A549 (cell line): ENCODE data around the gene ZNF423. TPM values are rescaled to one million over a fixed set of nuclear protein-coding genes. Genes with fewer than 3 reads are reported as not detected.

Source experiments
- ATAC-seq, 2 experiments: fragments of 200-7000 bp in 1 of 2; fragments of >200 bp in 1 of 2; cut with Nextera tagmentation in 1 of 2; cut with Tn5 transposase in 1 of 2; 3 replicates each; pipeline versions ENCODE4 v1.8.0 to v1.9.1; 2018 to 2020; ENCODE audit warnings: mild to moderate bottlenecking in 1 of 2, moderate library complexity in 1 of 2
- CTCF ChIA-PET: fragments of 300-600 bp; sonication (Branson Sonifier 250); formaldehyde crosslinking; extraction: SDS; loops from one replicate; lab custom pipeline; 2021; ENCODE audit warnings: antibody characterized with exemption, inconsistent platforms; lab: Yijun Ruan, JAX
- POLR2A ChIA-PET: fragments of 350-600 bp; formaldehyde crosslinking; extraction: SDS; loops from one replicate; lab custom pipeline; 2021; ENCODE audit warnings: antibody characterized with exemption, inconsistent platforms; lab: Yijun Ruan, JAX
- DNase-seq, 2 experiments: peaks; one replicate each; pipeline versions ENCODE4 v3.0.0 to v3.0.0-alpha.2; 2011 to 2016; ENCODE audit warnings: low read depth in 1 of 2, low spot score in 1 of 2
- FAIRE-seq: peaks from 2 replicates; lab custom pipeline; 2011; peaks lifted over from hg19 to GRCh38; lab: Jason Lieb, UNC
- H3K27ac ChIP-seq, 2 experiments: fragments of >200 bp; sonication (Bioruptor Twin); formaldehyde crosslinking; 3 replicates each; pipeline ENCODE4 v1.5.1; 2016 to 2017
- H3K4me1 ChIP-seq: fragments of >200 bp; sonication (Bioruptor Twin); formaldehyde crosslinking; 3 replicates; pipeline ENCODE4 v1.6.1; 2016
- H3K4me2 ChIP-seq: fragments of >200 bp; sonication (Bioruptor Twin); formaldehyde crosslinking; 3 replicates; pipeline ENCODE4 v1.6.1; 2016
- H3K4me3 ChIP-seq: fragments of >200 bp; sonication (Bioruptor Twin); formaldehyde crosslinking; 3 replicates; pipeline ENCODE4 v1.5.1; 2016
- H3K9me3 ChIP-seq: fragments of >200 bp; sonication (Bioruptor Twin); formaldehyde crosslinking; 3 replicates; pipeline ENCODE4 v1.6.1; 2016
- ATOH8 ChIP-seq: fragments of 250-450 bp; sonication (Bioruptor Pico); IDR thresholded peaks from 2 replicates; pipeline ENCODE4 v1.5.0; 2020; ENCODE audit warnings: low read depth, mild to moderate bottlenecking, moderate library complexity
- CBX2 ChIP-seq: fragments of 200-600 bp; sonication (generic); IDR thresholded peaks from 2 replicates; pipeline ENCODE4 v1.6.1; 2016; ENCODE audit warnings: low read depth, mild to moderate bottlenecking, borderline replicate concordance
- CEBPB ChIP-seq, 2 experiments: fragments of >200 bp in 1 of 2; sonication (Bioruptor Twin) in 1 of 2; formaldehyde crosslinking in 1 of 2; IDR thresholded peaks; 2 replicates each; pipeline ENCODE4 v1.6.1; 2012 to 2016
- E2F6 ChIP-seq: IDR thresholded peaks from 2 replicates; pipeline ENCODE4 v1.6.1; 2012; ENCODE audit warnings: low read depth, borderline replicate concordance
- EHF ChIP-seq: fragments of 250-450 bp; sonication (Bioruptor Pico); IDR thresholded peaks from 2 replicates; pipeline ENCODE4 v1.5.0; 2020; ENCODE audit warnings: mild to moderate bottlenecking
- ESRRA ChIP-seq: fragments of 150-350 bp; IDR thresholded peaks from 2 replicates; pipeline ENCODE4 v1.6.1; 2014; ENCODE audit warnings: mild to moderate bottlenecking, low read length, borderline replicate concordance
- FOSB ChIP-seq: fragments of 250-450 bp; sonication (Bioruptor Pico); IDR thresholded peaks from 2 replicates; pipeline ENCODE4 v1.5.0; 2020; ENCODE audit warnings: mild to moderate bottlenecking, moderate library complexity
- HOXB5 ChIP-seq: fragments of 250-450 bp; sonication (Bioruptor Pico); IDR thresholded peaks from 2 replicates; pipeline ENCODE4 v1.5.0; 2020; ENCODE audit warnings: mild to moderate bottlenecking, moderate library complexity
- PBX3 ChIP-seq: IDR thresholded peaks from 2 replicates; pipeline ENCODE4 v1.6.1; 2012
- RARB ChIP-seq: fragments of 250-450 bp; sonication (Bioruptor Pico); IDR thresholded peaks from 2 replicates; pipeline ENCODE4 v1.8.0; 2021; ENCODE audit warnings: mild to moderate bottlenecking, moderate library complexity
- RFX5 ChIP-seq: fragments of 450-650 bp; IDR thresholded peaks from 2 replicates; pipeline ENCODE4 v1.7.1; 2014; ENCODE audit warnings: antibody characterized with exemption, mild to moderate bottlenecking, moderate library complexity
- RNF2 ChIP-seq: fragments of 200-600 bp; sonication (generic); IDR thresholded peaks from 2 replicates; pipeline ENCODE4 v1.6.1; 2016; ENCODE audit warnings: low read depth, mild to moderate bottlenecking, antibody characterized with exemption, moderate library complexity, borderline replicate concordance
- SMC3 ChIP-seq: fragments of >200 bp; sonication (Bioruptor Twin); formaldehyde crosslinking; IDR thresholded peaks from 3 replicates; pipeline ENCODE4 v1.6.1; 2018; ENCODE audit warnings: inconsistent platforms
- TFCP2L1 ChIP-seq: fragments of 250-450 bp; sonication (Bioruptor Pico); IDR thresholded peaks from 2 replicates; pipeline ENCODE4 v1.5.0; 2021; ENCODE audit warnings: mild to moderate bottlenecking
- TP53 ChIP-seq: fragments of 250-450 bp; sonication (Bioruptor Pico); IDR thresholded peaks from 2 replicates; pipeline ENCODE4 v1.5.0; 2021; ENCODE audit warnings: mild to moderate bottlenecking, moderate library complexity
- WGBS: methylation state at CpG from one replicate; pipeline ENCODE4 v1.1.6; 2017; ENCODE audit errors: missing lambda C conversion rate; 5-methylcytosine and 5-hydroxymethylcytosine counted together
- polyA plus RNA-seq, 4 experiments: library from polyadenylated mRNA; depleted of rRNA in 3 of 4; stranded (reverse); fragments of >200 nt; fragmentation: RNase III in 1 of 4; extraction: RNeasy Plus Mini Kit Qiagen cat#74134 plus additional on column Dnase treatment in 1 of 4; gene quantifications; 2 replicates in 3 of 4; 3 replicates in 1 of 4; pipeline ENCODE4 v1.2.3, GENCODE V29; 2011 to 2017
- TF ChIP-seq, protein P1 (sequence below): fragments of 150-350 bp; IDR thresholded peaks from 2 replicates; pipeline ENCODE4 v1.6.1; 2014; ENCODE audit warnings: low read depth, mild to moderate bottlenecking, low read length
- TF ChIP-seq, protein P2 (sequence below): fragments of 450-650 bp; IDR thresholded peaks from 2 replicates; pipeline ENCODE4 v1.6.1; 2014; ENCODE audit warnings: antibody characterized with exemption
- TF ChIP-seq, protein P3 (sequence below): fragments of 200-600 bp; sonication (generic); IDR thresholded peaks from 2 replicates; pipeline ENCODE4 v1.6.1; 2016; ENCODE audit warnings: antibody characterized with exemption, mild to moderate bottlenecking, moderate library complexity

Gene ZNF423
- polyA plus RNA-seq, 2 of the 4 experiments (the other 2 are of a cell fraction), result 0.04 to 0.10 TPM

GRCh38 chr16:49455181-49455990 lies 400.5 kb downstream of the ZNF423 start:
- ATAC-seq (no peak), DNase-seq (no peak), FAIRE-seq (no peak)
- POLR2A ChIA-PET, result no interaction called here
- no peak overlapping the region for H3K4me3 ChIP-seq
- no peaks in the 10 kb centered on the region for H3K9me3 ChIP-seq
- no peaks in the 10 kb centered on the region for H3K4me1 ChIP-seq
- no peak overlapping the region for H3K4me2 ChIP-seq
- CTCF ChIA-PET, result interaction anchor here (0.6 to 1.4 kb wide), 7 partner anchors 10 to 421 kb away, joined by 3 to 5 read pairs (median 3); no protein-coding TSS in a partner anchor
- H3K27ac ChIP-seq, result no peak overlapping the region
- 25% methylated on average over 10 of the region's 11 CpGs for WGBS
- TF ChIP-seq, protein P1, sequence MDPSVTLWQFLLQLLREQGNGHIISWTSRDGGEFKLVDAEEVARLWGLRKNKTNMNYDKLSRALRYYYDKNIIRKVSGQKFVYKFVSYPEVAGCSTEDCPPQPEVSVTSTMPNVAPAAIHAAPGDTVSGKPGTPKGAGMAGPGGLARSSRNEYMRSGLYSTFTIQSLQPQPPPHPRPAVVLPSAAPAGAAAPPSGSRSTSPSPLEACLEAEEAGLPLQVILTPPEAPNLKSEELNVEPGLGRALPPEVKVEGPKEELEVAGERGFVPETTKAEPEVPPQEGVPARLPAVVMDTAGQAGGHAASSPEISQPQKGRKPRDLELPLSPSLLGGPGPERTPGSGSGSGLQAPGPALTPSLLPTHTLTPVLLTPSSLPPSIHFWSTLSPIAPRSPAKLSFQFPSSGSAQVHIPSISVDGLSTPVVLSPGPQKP, result no peak
- TF ChIP-seq RARB (CRISPR knock-in tag) (no peak), E2F6 (no peak), CBX2 (no peak)

DNA sequence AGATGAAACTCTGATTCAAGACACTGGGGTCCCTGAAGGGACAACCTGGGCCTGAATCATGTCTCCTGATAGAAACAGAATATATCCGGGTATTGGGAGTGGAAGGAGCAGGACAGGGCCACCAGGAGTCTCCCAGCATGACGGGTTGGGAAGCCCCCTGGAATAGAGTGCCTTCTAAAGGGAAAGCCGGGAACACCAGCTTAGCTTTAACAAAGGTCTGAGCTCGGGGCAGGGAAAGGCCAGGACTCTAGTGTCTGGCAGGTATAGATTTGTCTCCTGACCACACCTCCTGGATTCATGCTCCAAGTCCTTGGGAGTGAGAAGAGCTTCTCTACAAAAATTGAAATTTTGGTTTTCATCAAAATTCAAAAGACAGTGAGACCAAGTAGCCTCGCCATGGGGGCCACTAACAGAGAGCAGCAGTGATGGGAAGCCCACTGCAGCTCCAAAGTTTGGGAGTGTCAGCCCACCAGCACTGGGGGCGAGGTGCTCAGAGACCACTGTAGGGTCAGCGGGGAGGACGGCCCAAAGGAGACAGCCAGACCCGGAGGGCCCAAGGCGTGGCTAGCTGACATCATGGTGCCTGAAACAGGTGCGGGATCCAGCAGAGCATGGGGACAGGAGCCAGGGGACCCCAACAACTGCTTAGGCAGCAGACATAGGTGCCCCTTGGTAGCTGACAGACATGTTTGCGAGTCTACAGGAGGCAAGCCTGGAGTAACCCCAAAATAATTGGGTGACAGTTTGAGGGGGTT lies 401.3 kb downstream of the ZNF423 start:
- no peak for FAIRE-seq
- TF ChIP-seq PBX3 (no peak), TFCP2L1 (CRISPR knock-in tag) (no peak), HOXB5 (CRISPR knock-in tag) (no peak), EHF (no peak), CEBPB (IDR thresholded peaks at IDR 0.05) (no peak)
- TF ChIP-seq, all 56 proteins: peak for 0
- no peak overlapping the region for H3K27ac ChIP-seq
- ChIA-PET CTCF (interaction anchor here (0.9 to 1.4 kb wide), 6 partner anchors 9 to 422 kb away, joined by 3 to 5 read pairs (median 3); no protein-coding TSS in a partner anchor), POLR2A (no interaction called here)
- ATAC-seq (no peak), DNase-seq (no peak)
- no peak overlapping the region for H3K4me2 ChIP-seq
- WGBS, result 23% methylated on average over 12 of the region's 12 CpGs
- H3K4me3 ChIP-seq, result no peak overlapping the region
- H3K4me1 ChIP-seq, result no peaks in the 10 kb centered on the region
- no peaks in the 10 kb centered on the region for H3K9me3 ChIP-seq

- FAIRE-seq, result no peak
- no peaks in the 10 kb centered on the region for H3K4me1 ChIP-seq
- no peak for ATAC-seq
- ChIA-PET CTCF (interaction anchor here (0.9 to 1.4 kb wide), 3 partner anchors 18 to 422 kb away, joined by 3 to 5 read pairs (median 5); no protein-coding TSS in a partner anchor), POLR2A (no interaction called here)
- no peak for DNase-seq
- H3K27ac ChIP-seq, result no peak overlapping the region
- no peaks in the 10 kb centered on the region for H3K9me3 ChIP-seq
- no peak overlapping the region for H3K4me2 ChIP-seq
- TF ChIP-seq RFX5, result no peak
- TF ChIP-seq, protein P2, sequence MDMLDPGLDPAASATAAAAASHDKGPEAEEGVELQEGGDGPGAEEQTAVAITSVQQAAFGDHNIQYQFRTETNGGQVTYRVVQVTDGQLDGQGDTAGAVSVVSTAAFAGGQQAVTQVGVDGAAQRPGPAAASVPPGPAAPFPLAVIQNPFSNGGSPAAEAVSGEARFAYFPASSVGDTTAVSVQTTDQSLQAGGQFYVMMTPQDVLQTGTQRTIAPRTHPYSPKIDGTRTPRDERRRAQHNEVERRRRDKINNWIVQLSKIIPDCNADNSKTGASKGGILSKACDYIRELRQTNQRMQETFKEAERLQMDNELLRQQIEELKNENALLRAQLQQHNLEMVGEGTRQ, result peak; percentile 53
- TF ChIP-seq, all 56 proteins: peak for 1
- no peak overlapping the region for H3K4me3 ChIP-seq
- 68% methylated on average over 4 of the region's 5 CpGs for WGBS
Measured at GRCh38 chr16:49453983-49454382, 401.9 kb downstream of the ZNF423 start.

- DNase-seq (no peak), FAIRE-seq (no peak), ATAC-seq (no peak)
- no peak overlapping the region for H3K4me3 ChIP-seq
- TF ChIP-seq FOSB (CRISPR knock-in tag) (no peak), TP53 (CRISPR knock-in tag) (no peak), EHF (no peak), SMC3 (no peak), ESRRA (no peak), RNF2 (no peak), ATOH8 (no peak)
- TF ChIP-seq, protein P3, sequence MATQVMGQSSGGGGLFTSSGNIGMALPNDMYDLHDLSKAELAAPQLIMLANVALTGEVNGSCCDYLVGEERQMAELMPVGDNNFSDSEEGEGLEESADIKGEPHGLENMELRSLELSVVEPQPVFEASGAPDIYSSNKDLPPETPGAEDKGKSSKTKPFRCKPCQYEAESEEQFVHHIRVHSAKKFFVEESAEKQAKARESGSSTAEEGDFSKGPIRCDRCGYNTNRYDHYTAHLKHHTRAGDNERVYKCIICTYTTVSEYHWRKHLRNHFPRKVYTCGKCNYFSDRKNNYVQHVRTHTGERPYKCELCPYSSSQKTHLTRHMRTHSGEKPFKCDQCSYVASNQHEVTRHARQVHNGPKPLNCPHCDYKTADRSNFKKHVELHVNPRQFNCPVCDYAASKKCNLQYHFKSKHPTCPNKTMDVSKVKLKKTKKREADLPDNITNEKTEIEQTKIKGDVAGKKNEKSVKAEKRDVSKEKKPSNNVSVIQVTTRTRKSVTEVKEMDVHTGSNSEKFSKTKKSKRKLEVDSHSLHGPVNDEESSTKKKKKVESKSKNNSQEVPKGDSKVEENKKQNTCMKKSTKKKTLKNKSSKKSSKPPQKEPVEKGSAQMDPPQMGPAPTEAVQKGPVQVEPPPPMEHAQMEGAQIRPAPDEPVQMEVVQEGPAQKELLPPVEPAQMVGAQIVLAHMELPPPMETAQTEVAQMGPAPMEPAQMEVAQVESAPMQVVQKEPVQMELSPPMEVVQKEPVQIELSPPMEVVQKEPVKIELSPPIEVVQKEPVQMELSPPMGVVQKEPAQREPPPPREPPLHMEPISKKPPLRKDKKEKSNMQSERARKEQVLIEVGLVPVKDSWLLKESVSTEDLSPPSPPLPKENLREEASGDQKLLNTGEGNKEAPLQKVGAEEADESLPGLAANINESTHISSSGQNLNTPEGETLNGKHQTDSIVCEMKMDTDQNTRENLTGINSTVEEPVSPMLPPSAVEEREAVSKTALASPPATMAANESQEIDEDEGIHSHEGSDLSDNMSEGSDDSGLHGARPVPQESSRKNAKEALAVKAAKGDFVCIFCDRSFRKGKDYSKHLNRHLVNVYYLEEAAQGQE, result no peak
- no peak overlapping the region for H3K4me2 ChIP-seq
- H3K9me3 ChIP-seq, result no peaks in the 10 kb centered on the region
- ChIA-PET POLR2A (no interaction called here), CTCF (no interaction called here)
- H3K27ac ChIP-seq, result no peak overlapping the region
- 34% methylated on average over 5 of the region's 5 CpGs for WGBS
- no peaks in the 10 kb centered on the region for H3K4me1 ChIP-seq
Measured at GRCh38 chr16:49453021-49453420, 402.9 kb downstream of the ZNF423 start.
